HG03159 (cell line): ENCODE data around the gene BMAL1.
"Not testable (repeated sequence)": the region's sequence is repeated elsewhere in the genome, so short reads cannot be mapped to it uniquely, and the experiment has no call there.

Experiments used
- ATAC-seq: cut with Tn5 transposase; IDR thresholded peaks from one replicate; pipeline ENCODE4 v1.9.1; 2021; ENCODE audit warnings: mild to moderate bottlenecking, moderate library complexity; ENCODE audit not compliant: unreplicated experiment

Gene BMAL1

GRCh38 chr11:13368041-13368446 lies 90.5 kb downstream of the BMAL1 start:
- no peak for ATAC-seq

- ATAC-seq, result no peak
These were observed 95.6 kb downstream of the BMAL1 start for GRCh38 chr11:13373216-13373615.

- ATAC-seq, result no peak
These were observed 98.2 kb downstream of the BMAL1 start for GRCh38 chr11:13375798-13376197.

- no peak for ATAC-seq
These were observed 98.8 kb downstream of the BMAL1 start for GRCh38 chr11:13376402-13376801.

GRCh38 chr11:13376838-13377237 lies 99.2 kb downstream of the BMAL1 start:
- ATAC-seq, result no peak

- no peak for ATAC-seq
These were observed 100.7 kb downstream of the BMAL1 start for GRCh38 chr11:13378316-13378715.

GRCh38 chr11:13380731-13381130 lies 103.1 kb downstream of the BMAL1 start:
- ATAC-seq, result no peak

- no peak for ATAC-seq
These were observed 105.2 kb downstream of the BMAL1 start for GRCh38 chr11:13382751-13383150.

GRCh38 chr11:13384908-13385640 lies 107.5 kb downstream of the BMAL1 start:
- peak; percentile 73 for ATAC-seq

GRCh38 chr11:13386567-13386966 lies 109.0 kb downstream of the BMAL1 start:
- no peak for ATAC-seq

GRCh38 chr11:13388741-13389140 lies 111.2 kb downstream of the BMAL1 start:
- ATAC-seq, result no peak

GRCh38 chr11:13391217-13391616 lies 113.6 kb downstream of the BMAL1 start:
- ATAC-seq, result no peak

GRCh38 chr11:13398335-13398734 lies 120.7 kb downstream of the BMAL1 start:
- not testable (repeated sequence) for ATAC-seq

- ATAC-seq, result no peak
These were observed 127.6 kb downstream of the BMAL1 start for GRCh38 chr11:13405220-13405619.

GRCh38 chr11:13415201-13415600 lies 137.6 kb downstream of the BMAL1 start:
- no peak for ATAC-seq

GRCh38 chr11:13421561-13421960 lies 144.0 kb downstream of the BMAL1 start:
- ATAC-seq, result no peak

- ATAC-seq, result no peak
These were observed 145.8 kb downstream of the BMAL1 start for GRCh38 chr11:13423372-13423771.

GRCh38 chr11:13427440-13427839 lies 149.8 kb downstream of the BMAL1 start:
- no peak for ATAC-seq

GRCh38 chr11:13429288-13429687 lies 151.7 kb downstream of the BMAL1 start:
- ATAC-seq, result no peak

- no peak for ATAC-seq
These were observed 152.2 kb downstream of the BMAL1 start for GRCh38 chr11:13429836-13430235.

GRCh38 chr11:13433437-13433836 lies 155.8 kb downstream of the BMAL1 start:
- no peak for ATAC-seq

GRCh38 chr11:13434247-13435205 lies 156.9 kb downstream of the BMAL1 start:
- no peak for ATAC-seq
